ENCODE data around the gene WBP2. TPM values are rescaled to one million over a fixed set of nuclear protein-coding genes. Genes with fewer than 3 reads are reported as not detected.

The WBP2 gene
- total and polyA plus RNA-seq, 2 of the 13 experiments (the other 11 are each of a cell fraction or from before 2014, with no cell fraction given), result 29.2 to 29.5 TPM

DNA sequence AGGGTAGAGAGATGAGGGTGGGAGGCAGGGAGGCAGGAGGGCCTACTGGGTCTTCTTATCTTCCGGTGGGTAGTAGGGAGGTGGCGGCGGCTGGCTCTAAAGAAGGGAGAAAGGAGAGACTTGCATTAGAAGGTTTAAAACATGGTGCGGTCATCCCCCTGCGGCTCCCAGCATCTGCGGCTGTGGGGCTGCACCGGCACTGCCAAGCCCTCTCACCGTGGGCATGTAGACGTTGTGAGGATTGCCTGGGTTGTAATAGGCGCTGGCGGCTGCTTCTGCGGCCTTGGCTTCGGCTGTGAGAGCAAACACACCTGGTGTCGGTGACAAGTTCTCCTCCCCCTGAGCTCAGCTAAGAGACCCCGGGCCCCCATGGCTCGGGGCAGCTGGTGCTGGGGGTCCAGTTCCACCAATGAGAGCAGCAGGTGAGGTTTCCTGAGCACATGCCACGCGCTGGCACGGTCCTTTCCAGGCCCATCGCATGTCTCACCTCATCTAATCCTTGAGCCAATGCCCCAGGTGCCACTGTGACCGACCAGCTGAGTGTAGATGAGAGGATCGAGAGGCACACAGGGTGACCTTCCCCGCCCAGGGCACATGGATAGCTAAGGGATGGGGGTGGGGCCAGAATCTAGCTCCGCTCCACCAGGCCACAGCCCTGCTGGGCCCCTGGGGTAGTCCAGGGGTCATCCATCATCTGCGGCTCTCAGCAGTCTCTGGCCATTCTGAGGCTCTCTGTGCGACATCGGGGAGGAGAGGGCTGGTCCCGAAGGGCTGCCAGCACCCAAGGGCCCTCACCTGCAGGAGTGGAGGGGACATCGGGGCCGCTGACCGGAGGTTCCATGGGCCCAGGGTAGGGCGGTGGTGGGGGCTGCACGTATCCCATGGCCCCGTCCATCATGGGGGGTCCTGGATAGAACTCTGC is 8.2 kb downstream of the WBP2 start (continued):
- TF ChIP-seq, protein P1, sequence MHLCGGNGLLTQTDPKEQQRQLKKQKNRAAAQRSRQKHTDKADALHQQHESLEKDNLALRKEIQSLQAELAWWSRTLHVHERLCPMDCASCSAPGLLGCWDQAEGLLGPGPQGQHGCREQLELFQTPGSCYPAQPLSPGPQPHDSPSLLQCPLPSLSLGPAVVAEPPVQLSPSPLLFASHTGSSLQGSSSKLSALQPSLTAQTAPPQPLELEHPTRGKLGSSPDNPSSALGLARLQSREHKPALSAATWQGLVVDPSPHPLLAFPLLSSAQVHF (CRISPR knock-in tag; IDR thresholded peaks at IDR 0.05), result peak; percentile 82; the same call in 1 of the 2 replicates
- TF ChIP-seq ZFP41 (CRISPR knock-in tag; IDR thresholded peaks at IDR 0.05; ENCODE audit: borderline replicate concordance), result peak; percentile 82; the same call in 1 of the 2 replicates
- peak; percentile 68 for TF ChIP-seq SAFB2 (CRISPR knock-in tag; IDR thresholded peaks at IDR 0.05; ENCODE audit: borderline replicate concordance, low read depth)
- TF ChIP-seq, protein P2, sequence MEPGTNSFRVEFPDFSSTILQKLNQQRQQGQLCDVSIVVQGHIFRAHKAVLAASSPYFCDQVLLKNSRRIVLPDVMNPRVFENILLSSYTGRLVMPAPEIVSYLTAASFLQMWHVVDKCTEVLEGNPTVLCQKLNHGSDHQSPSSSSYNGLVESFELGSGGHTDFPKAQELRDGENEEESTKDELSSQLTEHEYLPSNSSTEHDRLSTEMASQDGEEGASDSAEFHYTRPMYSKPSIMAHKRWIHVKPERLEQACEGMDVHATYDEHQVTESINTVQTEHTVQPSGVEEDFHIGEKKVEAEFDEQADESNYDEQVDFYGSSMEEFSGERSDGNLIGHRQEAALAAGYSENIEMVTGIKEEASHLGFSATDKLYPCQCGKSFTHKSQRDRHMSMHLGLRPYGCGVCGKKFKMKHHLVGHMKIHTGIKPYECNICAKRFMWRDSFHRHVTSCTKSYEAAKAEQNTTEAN (CRISPR knock-in tag; conservative IDR thresholded peaks at IDR 0.05), result peak; percentile 52; the same call in 1 of the 2 replicates
- TF ChIP-seq, protein P3, sequence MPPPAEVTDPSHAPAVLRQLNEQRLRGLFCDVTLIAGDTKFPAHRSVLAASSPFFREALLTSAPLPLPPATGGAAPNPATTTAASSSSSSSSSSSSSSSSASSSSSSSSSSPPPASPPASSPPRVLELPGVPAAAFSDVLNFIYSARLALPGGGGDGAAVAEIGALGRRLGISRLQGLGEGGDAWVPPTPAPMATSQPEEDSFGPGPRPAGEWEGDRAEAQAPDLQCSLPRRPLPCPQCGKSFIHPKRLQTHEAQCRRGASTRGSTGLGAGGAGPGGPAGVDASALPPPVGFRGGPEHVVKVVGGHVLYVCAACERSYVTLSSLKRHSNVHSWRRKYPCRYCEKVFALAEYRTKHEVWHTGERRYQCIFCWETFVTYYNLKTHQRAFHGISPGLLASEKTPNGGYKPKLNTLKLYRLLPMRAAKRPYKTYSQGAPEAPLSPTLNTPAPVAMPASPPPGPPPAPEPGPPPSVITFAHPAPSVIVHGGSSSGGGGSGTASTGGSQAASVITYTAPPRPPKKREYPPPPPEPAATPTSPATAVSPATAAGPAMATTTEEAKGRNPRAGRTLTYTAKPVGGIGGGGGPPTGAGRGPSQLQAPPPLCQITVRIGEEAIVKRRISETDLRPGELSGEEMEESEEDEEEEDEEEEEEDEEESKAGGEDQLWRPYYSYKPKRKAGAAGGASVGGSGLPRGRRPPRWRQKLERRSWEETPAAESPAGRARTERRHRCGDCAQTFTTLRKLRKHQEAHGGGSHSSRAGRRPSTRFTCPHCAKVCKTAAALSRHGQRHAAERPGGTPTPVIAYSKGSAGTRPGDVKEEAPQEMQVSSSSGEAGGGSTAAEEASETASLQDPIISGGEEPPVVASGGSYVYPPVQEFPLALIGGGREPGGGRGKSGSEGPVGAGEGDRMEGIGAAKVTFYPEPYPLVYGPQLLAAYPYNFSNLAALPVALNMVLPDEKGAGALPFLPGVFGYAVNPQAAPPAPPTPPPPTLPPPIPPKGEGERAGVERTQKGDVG (CRISPR knock-in tag; IDR thresholded peaks at IDR 0.05; ENCODE audit: borderline replicate concordance), result peak; percentile 90; the same call in 1 of the 2 replicates
- TF ChIP-seq ZNF605 (CRISPR knock-in tag; IDR thresholded peaks at IDR 0.05), result peak; percentile 92
- TF ChIP-seq ATF7-NPFF (CRISPR knock-in tag; IDR thresholded peaks at IDR 0.05; ENCODE audit: low read depth), result peak; percentile 88
- peak; percentile 69 for TF ChIP-seq ZNF264 (CRISPR knock-in tag; IDR thresholded peaks at IDR 0.05)
- peak; percentile 84 for TF ChIP-seq HHEX (CRISPR knock-in tag; IDR thresholded peaks at IDR 0.05)
- peak; percentile 48; the same call in 1 of the 2 replicates for TF ChIP-seq ZNF124 (CRISPR knock-in tag; IDR thresholded peaks at IDR 0.05)
- peak; percentile 54; the same call in 1 of the 2 replicates for TF ChIP-seq ZNF563 (CRISPR knock-in tag; IDR thresholded peaks at IDR 0.05)
- TF ChIP-seq ONECUT2 (CRISPR knock-in tag; IDR thresholded peaks at IDR 0.05), result peak; percentile 30; the same call in 1 of the 2 replicates
- TF ChIP-seq NRL (CRISPR knock-in tag; IDR thresholded peaks at IDR 0.05; ENCODE audit: borderline replicate concordance), result peak; percentile 97
- no peak for TF ChIP-seq ZFP62 (CRISPR knock-in tag; IDR thresholded peaks at IDR 0.05)
- peak; percentile 94 for TF ChIP-seq ZNF431 (CRISPR knock-in tag; IDR thresholded peaks at IDR 0.05; ENCODE audit: borderline replicate concordance, low read depth)
- no peak; the same call in none of the 2 replicates for TF ChIP-seq KMT2B (CRISPR knock-in tag; IDR thresholded peaks at IDR 0.05)
- peak; percentile 28; the same call in 1 of the 2 replicates for TF ChIP-seq CEBPG (CRISPR knock-in tag; IDR thresholded peaks at IDR 0.05)
- TF ChIP-seq MEF2D (CRISPR knock-in tag; IDR thresholded peaks at IDR 0.05), result peak; percentile 84; the same call in 1 of the 2 replicates
- TF ChIP-seq ZNF432 (CRISPR knock-in tag; IDR thresholded peaks at IDR 0.05; ENCODE audit: borderline replicate concordance), result peak; percentile 87; the same call in 1 of the 2 replicates
- peak; percentile 48; the same call in 1 of the 2 replicates for TF ChIP-seq ZKSCAN8 (CRISPR knock-in tag; IDR thresholded peaks at IDR 0.05; ENCODE audit: borderline replicate concordance)
- TF ChIP-seq RNF2 (conservative IDR thresholded peaks at IDR 0.05; ENCODE audit: low read depth), result peak; percentile 92
- TF ChIP-seq, protein P4, sequence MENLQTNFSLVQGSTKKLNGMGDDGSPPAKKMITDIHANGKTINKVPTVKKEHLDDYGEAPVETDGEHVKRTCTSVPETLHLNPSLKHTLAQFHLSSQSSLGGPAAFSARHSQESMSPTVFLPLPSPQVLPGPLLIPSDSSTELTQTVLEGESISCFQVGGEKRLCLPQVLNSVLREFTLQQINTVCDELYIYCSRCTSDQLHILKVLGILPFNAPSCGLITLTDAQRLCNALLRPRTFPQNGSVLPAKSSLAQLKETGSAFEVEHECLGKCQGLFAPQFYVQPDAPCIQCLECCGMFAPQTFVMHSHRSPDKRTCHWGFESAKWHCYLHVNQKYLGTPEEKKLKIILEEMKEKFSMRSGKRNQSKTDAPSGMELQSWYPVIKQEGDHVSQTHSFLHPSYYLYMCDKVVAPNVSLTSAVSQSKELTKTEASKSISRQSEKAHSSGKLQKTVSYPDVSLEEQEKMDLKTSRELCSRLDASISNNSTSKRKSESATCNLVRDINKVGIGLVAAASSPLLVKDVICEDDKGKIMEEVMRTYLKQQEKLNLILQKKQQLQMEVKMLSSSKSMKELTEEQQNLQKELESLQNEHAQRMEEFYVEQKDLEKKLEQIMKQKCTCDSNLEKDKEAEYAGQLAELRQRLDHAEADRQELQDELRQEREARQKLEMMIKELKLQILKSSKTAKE (CRISPR knock-in tag; IDR thresholded peaks at IDR 0.05; ENCODE audit: borderline replicate concordance), result peak; percentile 94

All from HepG2 (cell line).